DMS153 (cell line): Measurements from ENCODE around the gene SYTL3.
A peak's percentile ranks its signal among the peaks of the same experiment; 100 is the strongest.
"Not testable (repeated sequence)": the region's sequence is repeated elsewhere in the genome, so short reads cannot be mapped to it uniquely, and the experiment has no call there.

ENCODE experiments used
- DNase-seq: peaks from one replicate; lab custom pipeline; 2025; lab: John Stamatoyannopoulos, UW

The SYTL3 gene

DNA sequence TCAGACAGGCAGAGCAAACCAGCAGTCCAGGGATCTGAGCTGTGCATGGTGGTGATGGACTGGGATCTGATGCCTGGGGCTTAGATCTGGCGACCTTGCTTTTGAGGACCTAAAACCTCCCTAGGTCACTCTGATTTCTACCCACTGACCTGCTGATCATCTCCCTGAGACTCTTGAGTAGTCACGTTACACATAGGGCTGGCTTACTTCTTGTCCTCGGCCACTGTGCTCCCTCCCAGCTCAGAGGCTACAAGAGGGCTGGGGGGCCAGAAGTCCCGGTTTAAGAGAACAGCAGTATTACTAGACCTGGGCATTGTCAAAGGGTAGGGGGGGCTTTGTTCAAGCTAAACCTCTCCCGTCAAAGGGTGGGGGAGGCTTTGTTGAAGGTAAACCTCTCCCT lies 10.8 kb upstream of the SYTL3 start:
- no peak for DNase-seq

DNA sequence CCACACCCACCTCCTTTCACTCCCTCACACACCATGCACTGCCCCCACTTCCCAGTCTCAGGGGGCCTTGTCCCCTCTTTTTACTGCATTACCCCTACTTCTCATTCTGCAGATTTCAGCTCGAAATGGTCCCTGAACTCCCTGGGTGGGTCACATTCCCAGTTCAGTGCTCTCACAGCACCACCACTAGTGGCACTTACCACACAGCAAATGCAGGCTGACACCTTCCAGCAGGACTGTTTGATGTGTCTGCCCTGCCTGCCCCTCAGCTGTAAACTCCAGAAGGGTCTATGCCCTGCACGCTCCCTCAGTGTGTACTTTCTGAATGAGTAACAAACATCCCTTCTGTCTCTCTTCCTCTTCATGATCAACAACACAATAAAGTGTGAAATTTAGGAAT lies 9.3 kb upstream of the SYTL3 start:
- no peak for DNase-seq

GRCh38 chr6:158642097-158642601 lies 7.7 kb upstream of the SYTL3 start:
- no peak for DNase-seq

DNA sequence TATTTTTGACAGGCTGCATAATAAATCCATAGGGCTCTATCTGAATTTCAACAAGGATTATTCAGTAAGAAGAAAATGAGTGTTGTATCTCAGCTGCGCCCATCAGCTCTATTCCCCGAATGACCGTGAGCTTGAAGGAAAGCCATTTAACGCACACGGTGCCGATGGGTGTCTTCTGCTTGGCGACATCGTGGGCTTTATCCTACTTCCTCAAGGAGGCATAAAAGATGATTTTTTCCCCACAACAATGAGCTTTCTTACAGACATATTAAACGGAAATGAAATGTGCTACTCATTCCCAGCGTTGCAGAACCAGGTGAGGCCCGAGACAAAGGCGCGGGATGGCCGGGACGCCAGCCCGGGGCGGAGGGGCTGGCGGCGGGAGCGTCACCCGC lies 6.0 kb upstream of the SYTL3 start:
- no peak for DNase-seq

DNA sequence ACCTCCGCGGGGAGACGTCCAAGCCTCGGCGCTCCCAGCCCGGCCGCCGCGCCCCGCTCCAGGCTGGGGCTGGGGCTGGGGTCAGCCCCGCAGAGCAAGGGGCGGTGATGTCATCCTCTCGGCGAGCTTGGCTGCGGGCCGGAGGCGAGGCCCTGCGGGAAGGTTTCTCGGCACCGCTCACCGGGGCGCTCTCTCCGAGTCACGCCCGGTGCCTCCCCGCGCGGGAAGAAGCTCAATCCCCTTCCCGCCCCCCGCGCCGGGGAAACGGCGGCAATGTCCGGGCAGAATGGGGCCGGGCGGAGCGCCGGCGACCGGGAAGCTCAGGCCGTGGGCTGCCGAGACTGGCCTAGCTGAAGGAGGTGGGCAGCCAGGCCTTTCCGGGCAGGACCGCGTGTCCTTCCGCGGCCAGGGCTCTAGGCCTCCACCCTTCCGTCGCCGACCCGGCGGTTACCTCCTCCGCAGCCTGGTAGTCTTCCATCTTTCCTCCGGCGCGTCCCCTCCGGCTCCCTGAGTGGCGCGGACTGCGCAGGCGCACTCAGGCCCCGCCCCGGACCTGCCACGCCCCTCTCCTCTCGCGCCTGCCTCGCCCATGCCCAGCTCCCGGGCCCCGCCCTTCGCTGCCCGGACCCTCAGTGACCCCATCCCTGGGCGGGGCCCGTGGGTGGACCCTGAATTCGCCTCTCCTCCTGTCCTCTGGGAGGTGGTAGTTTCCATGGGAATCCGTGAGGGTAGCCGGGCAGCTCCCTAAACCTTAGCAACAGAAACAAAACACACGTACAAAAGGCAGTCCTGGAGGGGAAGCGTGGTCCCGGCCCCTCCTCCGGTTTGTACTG lies 5.4 kb upstream of the SYTL3 start, which contains the start of gene DYNLT1:
TSS of gene DYNLT1 (minus strand) at position 513 of the 833 bp plus-strand sequence. CDS start at position 478, 35 bp downstream.
- DNase-seq: peak; percentile 89

GRCh38 chr6:158645064-158646022 lies 4.5 kb upstream of the SYTL3 start:
- DNase-seq: no peak

- DNase-seq: no peak
Measured at GRCh38 chr6:158646023-158646910, 3.6 kb upstream of the SYTL3 start.

DNA sequence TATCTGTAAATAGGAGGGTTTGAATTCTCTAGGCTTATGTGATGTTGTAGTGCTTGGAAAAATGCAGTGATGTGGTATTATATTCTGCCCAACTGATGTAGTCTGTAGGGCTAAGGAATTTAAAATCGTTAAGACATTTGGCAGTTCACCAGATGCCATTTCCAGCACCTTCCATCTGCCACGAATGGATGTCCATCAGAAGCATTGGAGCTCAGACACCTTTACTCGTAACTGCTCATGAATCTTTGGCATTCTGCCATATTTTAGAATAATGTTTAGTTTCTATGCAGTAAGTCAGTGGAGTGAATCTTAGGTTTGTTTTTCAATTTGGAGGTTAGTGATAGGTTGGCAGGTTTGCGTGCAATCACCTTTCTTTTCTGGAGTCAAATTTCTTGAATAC lies 2.4 kb upstream of the SYTL3 start:
- DNase-seq: no peak

DNA sequence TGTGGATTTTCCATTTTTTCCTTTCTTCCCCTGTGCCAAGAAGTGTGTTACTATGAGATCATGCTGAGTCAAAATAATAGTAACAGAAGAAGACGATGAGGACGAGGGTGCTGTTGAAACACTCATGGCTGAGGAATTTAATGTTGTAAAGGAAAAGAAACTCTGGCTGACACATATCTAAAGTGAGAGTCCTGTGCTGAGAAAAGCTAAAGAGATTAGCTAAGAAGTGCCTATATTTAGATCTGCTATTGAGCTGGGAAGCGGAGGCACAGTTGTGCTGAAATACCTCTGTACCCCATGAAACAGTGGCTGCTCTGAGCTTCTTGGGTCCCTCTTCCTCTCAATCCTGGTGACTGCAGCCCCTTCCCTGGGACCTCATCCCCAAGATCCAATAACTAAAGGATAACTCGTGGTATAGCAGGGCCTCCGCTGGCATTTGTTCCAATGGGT lies 1.1 kb upstream of the SYTL3 start:
- DNase-seq: no peak

DNA sequence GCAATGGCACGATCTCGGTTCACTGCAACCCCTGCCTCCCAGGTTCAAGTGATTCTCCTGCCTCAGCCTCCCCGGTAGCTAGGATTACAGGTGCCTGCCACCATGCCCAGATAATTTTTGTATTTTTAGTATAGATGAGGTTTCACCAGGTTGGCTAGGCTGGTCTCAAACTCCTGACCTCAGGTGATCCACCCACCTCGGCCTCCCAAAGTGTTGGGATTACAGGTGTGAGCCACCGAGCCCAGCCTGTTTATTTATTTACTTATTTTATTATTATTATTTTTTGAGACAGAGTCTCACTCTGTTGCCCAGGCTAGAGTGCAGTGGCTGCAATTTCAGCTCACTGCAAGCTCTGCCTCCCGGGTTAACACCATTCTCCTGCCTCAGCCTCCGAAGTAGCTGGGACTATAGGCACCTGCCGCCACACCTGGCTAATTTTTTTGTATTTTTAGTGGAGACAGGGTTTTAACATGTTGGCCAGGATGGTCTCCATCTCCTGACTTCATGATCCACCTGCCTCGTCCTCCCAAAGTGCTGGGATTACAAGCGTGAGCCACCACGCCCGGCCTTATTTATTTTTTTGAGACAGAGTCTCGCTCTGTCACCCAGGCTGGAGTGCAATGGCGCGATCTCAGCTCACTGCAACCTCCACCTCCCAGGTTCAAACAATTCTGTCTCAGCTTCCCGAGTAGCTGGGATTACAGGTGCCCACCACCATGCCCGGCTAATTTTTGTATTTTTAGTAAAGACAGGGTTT lies 2.3 kb downstream of the SYTL3 start:
- not testable (repeated sequence) for DNase-seq

DNA sequence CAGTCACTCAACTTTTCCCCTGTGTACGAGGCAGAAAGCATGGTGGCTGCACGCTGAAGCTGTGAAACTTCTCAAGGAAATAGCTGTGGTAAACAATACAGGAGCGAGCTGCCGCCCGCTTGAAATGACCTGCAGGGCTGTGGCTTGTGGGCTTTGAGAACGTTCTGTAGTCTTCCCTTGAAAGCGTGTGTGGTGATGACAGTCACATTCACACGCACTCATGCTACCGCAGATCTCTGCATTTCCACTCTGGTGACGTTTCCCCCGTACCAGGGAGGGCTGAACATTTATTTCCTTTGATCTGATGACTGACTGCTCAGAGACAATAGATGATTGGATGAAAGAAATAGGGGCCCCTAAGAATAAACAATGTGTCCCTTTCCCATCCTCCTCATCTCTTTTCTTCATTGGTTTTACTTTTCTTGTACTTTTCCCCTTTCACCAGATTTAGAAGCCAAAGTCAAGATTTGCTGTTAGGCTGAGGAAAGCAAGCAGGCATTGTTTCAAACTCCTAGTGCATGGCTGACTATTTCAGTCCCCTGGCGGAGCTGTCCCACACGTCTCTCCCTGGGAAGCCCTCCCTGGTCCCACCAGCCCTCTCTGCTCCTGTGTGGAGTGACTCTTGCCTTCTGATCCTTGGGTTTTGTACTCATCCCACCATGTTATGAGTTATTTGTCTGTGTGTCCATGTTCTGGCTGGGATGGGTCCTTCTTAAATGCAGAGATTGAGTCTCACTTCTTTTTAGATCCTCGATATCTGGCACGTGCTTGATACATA lies 3.9 kb downstream of the SYTL3 start:
- no peak for DNase-seq

- DNase-seq: peak; percentile 28
Measured at GRCh38 chr6:158654498-158654897, 4.6 kb downstream of the SYTL3 start.

GRCh38 chr6:158654960-158655489 lies 5.2 kb downstream of the SYTL3 start:
- DNase-seq: peak; percentile 25

DNA sequence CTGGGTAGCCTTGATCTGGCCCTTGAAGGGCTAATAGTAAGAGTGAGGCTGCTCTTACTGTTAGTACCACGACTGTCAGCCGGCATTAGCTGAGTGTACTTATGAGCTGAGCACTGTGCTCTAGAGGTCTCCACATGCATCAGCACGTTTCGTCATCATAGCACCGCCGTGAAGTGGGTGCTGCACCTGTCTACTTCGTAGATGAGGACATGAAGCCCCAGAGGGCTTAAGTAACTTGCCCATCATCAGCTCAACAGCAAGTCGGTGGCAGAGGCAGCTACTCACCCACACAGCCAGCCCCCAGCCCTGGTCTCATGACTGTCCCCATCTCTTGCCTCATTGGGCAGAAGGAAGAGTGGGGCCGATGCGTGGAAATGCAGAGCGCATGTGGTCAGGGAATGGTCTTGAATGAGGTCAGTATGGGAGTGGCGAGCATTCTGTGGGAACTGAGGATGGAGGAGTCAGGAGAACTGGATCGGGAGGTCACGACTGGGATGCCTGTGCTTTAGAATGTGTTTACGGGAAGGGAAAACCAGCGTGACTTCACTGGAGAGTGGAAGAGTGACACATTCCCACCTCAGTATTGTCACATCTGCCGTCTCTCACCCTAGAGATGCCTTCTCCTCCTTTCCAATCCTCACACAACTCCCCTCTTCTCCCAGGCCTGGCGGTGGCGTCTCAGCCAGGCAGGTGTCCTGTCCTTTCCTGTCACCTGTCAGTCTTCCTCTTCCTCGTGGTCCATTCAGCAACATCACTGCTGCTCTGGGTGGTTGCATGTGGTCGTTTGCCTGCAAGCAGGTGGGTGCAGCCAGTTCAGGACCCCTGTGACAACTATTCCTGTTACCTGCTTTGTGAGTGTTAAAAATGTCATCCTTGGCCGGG lies 6.0 kb downstream of the SYTL3 start:
- peak; percentile 69 for DNase-seq

DNA sequence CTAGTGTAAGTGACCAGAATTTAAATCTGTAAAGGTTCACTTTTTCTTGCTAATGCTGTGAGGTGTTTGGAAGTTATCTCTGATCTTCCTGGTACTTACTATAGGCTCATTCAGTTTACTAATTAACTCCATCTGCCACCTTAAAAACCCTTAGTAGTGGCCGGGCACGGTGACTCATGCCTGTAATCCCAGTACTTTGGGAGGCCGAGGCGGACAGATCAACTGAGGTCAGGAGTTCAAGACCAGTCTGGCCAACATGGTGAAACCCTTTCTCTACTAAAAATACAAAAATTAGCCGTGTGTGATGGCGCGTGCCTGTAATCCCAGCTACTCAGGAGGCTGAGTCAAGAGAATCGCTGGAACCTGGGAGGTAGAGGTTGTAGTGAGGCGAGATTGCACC lies 7.1 kb downstream of the SYTL3 start:
- not testable (repeated sequence) for DNase-seq

DNA sequence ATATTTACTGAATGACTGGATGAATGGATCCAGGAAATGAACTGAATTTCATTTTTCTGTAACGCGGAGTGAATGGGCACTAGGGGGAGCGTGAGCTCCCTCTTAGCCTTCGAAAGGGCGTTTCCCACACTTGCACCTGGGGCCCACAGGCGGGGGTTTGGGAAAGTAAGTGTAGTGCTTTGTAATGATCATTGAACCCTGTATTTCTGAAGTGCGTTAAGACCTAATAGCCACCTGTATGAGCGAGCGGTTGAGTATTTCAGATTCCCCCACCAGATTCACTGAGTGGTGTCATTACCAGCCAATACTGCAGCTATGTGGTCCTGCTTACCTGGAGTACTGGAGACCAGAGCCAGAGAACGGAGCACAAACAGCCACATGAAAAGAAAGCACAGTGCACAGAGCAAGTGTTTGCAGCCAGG lies 10.5 kb downstream of the SYTL3 start:
- peak; percentile 90 for DNase-seq

- DNase-seq: peak; percentile 55
Measured at GRCh38 chr6:158661156-158661685, 11.4 kb downstream of the SYTL3 start.

GRCh38 chr6:158662607-158662953 lies 12.7 kb downstream of the SYTL3 start:
- no peak for DNase-seq
